ENCODE results near the gene SPECC1. TPM values are rescaled to one million over a fixed set of nuclear protein-coding genes. Genes with fewer than 3 reads are reported as not detected.
"Not testable (repeated sequence)": the region's sequence is repeated elsewhere in the genome, so short reads cannot be mapped to it uniquely, and the experiment has no call there.

Gene SPECC1
- total and polyA plus RNA-seq, 2 experiments from 2014 or later, result 1.3 to 1.5 TPM

DNA sequence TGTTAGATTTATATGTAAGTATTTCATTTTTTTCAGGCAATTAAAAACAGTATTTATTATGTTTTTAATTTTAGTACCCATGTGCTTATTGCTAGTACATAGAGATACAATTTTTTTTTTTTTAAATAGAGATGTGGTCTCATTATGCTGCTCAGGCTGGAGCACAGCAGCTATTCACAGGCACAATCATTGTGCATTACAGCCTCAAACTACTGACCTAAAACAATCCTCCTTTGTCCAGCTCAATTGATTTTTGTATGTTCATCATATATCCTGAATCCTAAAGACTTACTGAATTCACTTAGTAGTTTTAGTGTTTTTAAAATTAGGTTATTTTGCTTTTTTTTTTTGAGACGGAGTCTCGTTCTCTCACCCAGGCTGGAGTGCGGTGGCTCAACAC lies 26.3 kb downstream of the SPECC1 start:
- no peaks in the 10 kb centered on the region for H3K36me3 ChIP-seq (ENCODE audit: low read depth)
- H3K27ac ChIP-seq, result no peak overlapping the region
- no peak overlapping the region for H2AFZ ChIP-seq
- no peaks in the 10 kb centered on the region for H3K9me2 ChIP-seq (ENCODE audit: insufficient read depth)
- TF ChIP-seq EZH2phosphoT487 (IDR thresholded peaks at IDR 0.05; ENCODE audit: insufficient read depth, low read depth), result no peak
- no peak for TF ChIP-seq EZH2 (IDR thresholded peaks at IDR 0.05; ENCODE audit: insufficient read depth, poor library complexity, severe bottlenecking)
- H3K4me3 ChIP-seq, result no peak overlapping the region
- peaks cover 5% of the 10 kb centered on the region; the same call in 1 of the 2 replicates for H3K27me3 ChIP-seq (replicated peaks; ENCODE audit: insufficient read depth)
- no peaks in the 10 kb centered on the region for H3F3A ChIP-seq (ENCODE audit: insufficient read depth)
- H3K4me2 ChIP-seq (ENCODE audit: unreplicated experiment), result no peak overlapping the region
- H3K4me1 ChIP-seq (ENCODE audit: insufficient read depth), result no peaks in the 10 kb centered on the region
- H3K9ac ChIP-seq, result no peak overlapping the region
- in situ Hi-C loops (cut with MboI), result no loop called here
- no peak for DNase-seq
- no peaks in the 10 kb centered on the region for H4K20me1 ChIP-seq (ENCODE audit: insufficient read depth)
- 87 to 88% methylated on average over 3 of the region's 3 CpGs for WGBS, 2 experiments (ENCODE audit: low coverage in 1 of 2, low lambda C conversion rate in 2 of 2, missing lambda C conversion rate in 2 of 2)
- H3K79me2 ChIP-seq (ENCODE audit: insufficient read depth), result no peaks in the 10 kb centered on the region
- no peaks in the 10 kb centered on the region for H3K9me3 ChIP-seq (ENCODE audit: low read depth)

DNA sequence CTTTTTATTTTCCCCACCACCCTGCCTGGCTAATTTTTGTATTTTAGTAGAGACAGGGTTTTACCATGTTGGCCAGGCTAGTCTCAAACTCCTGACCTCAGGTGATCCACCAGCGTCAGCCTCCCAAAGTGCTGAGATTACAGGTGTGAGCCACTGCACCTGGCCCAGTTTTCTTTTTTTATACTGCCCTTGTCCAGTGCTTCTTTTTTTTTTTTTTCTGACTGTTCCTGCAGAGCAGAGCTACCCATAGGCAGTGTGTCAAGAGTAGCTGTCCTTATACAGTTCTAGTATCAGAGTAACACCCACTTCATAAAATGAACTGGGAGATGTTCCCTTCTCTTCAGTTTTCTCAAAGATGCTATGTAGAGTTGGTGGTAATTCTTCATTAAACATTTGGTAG lies 28.1 kb downstream of the SPECC1 start:
- H3K4me2 ChIP-seq (ENCODE audit: unreplicated experiment); DNase-seq; H3K79me2 ChIP-seq (ENCODE audit: insufficient read depth); H3K9ac ChIP-seq; H3F3A ChIP-seq (ENCODE audit: insufficient read depth); H3K4me3 ChIP-seq; H3K4me1 ChIP-seq (ENCODE audit: insufficient read depth); H3K9me3 ChIP-seq (ENCODE audit: low read depth); H3K27ac ChIP-seq; H4K20me1 ChIP-seq (ENCODE audit: insufficient read depth); H3K9me2 ChIP-seq (ENCODE audit: insufficient read depth); H3K36me3 ChIP-seq (ENCODE audit: low read depth); in situ Hi-C loops (cut with MboI); H3K27me3 ChIP-seq (replicated peaks; ENCODE audit: insufficient read depth); H2AFZ ChIP-seq: not testable (repeated sequence)
- 70 to 71% methylated on average over 1 of the region's 1 CpG for WGBS, 2 experiments (ENCODE audit: low coverage in 1 of 2, low lambda C conversion rate in 2 of 2, missing lambda C conversion rate in 2 of 2)

DNA sequence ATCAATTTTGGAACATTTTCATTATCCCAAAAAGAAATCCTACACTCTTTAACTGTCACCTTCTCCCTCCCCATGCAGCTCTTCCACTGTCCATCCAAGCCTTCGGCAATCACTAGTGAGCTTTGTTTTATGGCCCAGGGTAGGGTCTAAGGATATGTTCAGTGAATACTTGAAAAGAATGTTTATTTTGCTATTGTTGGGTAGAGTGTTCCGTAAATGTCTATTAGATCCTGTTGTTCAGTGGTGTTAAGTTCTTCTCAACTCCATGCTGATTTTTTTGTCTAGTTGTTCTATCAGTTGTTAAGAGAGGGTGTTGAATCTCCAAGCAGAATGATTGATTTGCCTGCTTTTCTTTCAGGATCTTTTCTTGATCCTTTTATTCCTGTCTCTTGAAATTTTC lies 29.9 kb downstream of the SPECC1 start:
- H3K9me2 ChIP-seq (ENCODE audit: insufficient read depth), result no peaks in the 10 kb centered on the region
- H3K9ac ChIP-seq, result no peak overlapping the region
- 80 to 81% methylated on average over 2 of the region's 2 CpGs for WGBS, 2 experiments (ENCODE audit: low coverage in 1 of 2, low lambda C conversion rate in 2 of 2, missing lambda C conversion rate in 2 of 2)
- no peak overlapping the region for H3K4me2 ChIP-seq (ENCODE audit: unreplicated experiment)
- no peak overlapping the region for H3K4me3 ChIP-seq
- H3K36me3 ChIP-seq (ENCODE audit: low read depth), result no peaks in the 10 kb centered on the region
- H3K27ac ChIP-seq, result no peak overlapping the region
- TF ChIP-seq EZH2 (IDR thresholded peaks at IDR 0.05; ENCODE audit: insufficient read depth, poor library complexity, severe bottlenecking) (no peak), EZH2phosphoT487 (IDR thresholded peaks at IDR 0.05; ENCODE audit: insufficient read depth, low read depth) (no peak)
- no peaks in the 10 kb centered on the region for H4K20me1 ChIP-seq (ENCODE audit: insufficient read depth)
- H3F3A ChIP-seq (ENCODE audit: insufficient read depth), result no peaks in the 10 kb centered on the region
- DNase-seq, result no peak
- in situ Hi-C loops (cut with MboI), result no loop called here
- H3K27me3 ChIP-seq (replicated peaks; ENCODE audit: insufficient read depth), result peaks cover 5% of the 10 kb centered on the region; the same call in 1 of the 2 replicates
- no peaks in the 10 kb centered on the region for H3K9me3 ChIP-seq (ENCODE audit: low read depth)
- no peak overlapping the region for H2AFZ ChIP-seq
- H3K79me2 ChIP-seq (ENCODE audit: insufficient read depth), result no peaks in the 10 kb centered on the region
- no peaks in the 10 kb centered on the region for H3K4me1 ChIP-seq (ENCODE audit: insufficient read depth)

GRCh38 chr17:20040216-20040615 lies 31.1 kb downstream of the SPECC1 start:
- H3K9ac ChIP-seq, result no peak overlapping the region
- no peak overlapping the region for H2AFZ ChIP-seq
- in situ Hi-C loops (cut with MboI), result no loop called here
- no peak for DNase-seq
- no peaks in the 10 kb centered on the region for H3K9me3 ChIP-seq (ENCODE audit: low read depth)
- no peaks in the 10 kb centered on the region for H3K79me2 ChIP-seq (ENCODE audit: insufficient read depth)
- H3K27ac ChIP-seq, result no peak overlapping the region
- no peak overlapping the region for H3K4me3 ChIP-seq
- TF ChIP-seq EZH2 (IDR thresholded peaks at IDR 0.05; ENCODE audit: insufficient read depth, poor library complexity, severe bottlenecking), result no peak
- TF ChIP-seq EZH2phosphoT487 (IDR thresholded peaks at IDR 0.05; ENCODE audit: insufficient read depth, low read depth), result no peak
- no peaks in the 10 kb centered on the region for H3F3A ChIP-seq (ENCODE audit: insufficient read depth)
- H3K27me3 ChIP-seq (replicated peaks; ENCODE audit: insufficient read depth), result peaks cover 2% of the 10 kb centered on the region; the same call in 1 of the 2 replicates
- H3K4me2 ChIP-seq (ENCODE audit: unreplicated experiment), result no peak overlapping the region
- no peaks in the 10 kb centered on the region for H3K4me1 ChIP-seq (ENCODE audit: insufficient read depth)
- no peaks in the 10 kb centered on the region for H3K36me3 ChIP-seq (ENCODE audit: low read depth)
- no peaks in the 10 kb centered on the region for H3K9me2 ChIP-seq (ENCODE audit: insufficient read depth)
- H4K20me1 ChIP-seq (ENCODE audit: insufficient read depth), result no peaks in the 10 kb centered on the region

GRCh38 chr17:20043021-20043420 lies 33.9 kb downstream of the SPECC1 start:
- no peak overlapping the region for H3K4me3 ChIP-seq
- in situ Hi-C loops (cut with MboI), result no loop called here
- WGBS, 2 experiments (ENCODE audit: low coverage in 1 of 2, low lambda C conversion rate in 2 of 2, missing lambda C conversion rate in 2 of 2), result 82 to 85% methylated on average over 3 of the region's 3 CpGs
- no peak overlapping the region for H3K27ac ChIP-seq
- no peaks in the 10 kb centered on the region for H3K9me3 ChIP-seq (ENCODE audit: low read depth)
- H3K36me3 ChIP-seq (ENCODE audit: low read depth), result no peaks in the 10 kb centered on the region
- TF ChIP-seq EZH2phosphoT487 (IDR thresholded peaks at IDR 0.05; ENCODE audit: insufficient read depth, low read depth) (no peak), EZH2 (IDR thresholded peaks at IDR 0.05; ENCODE audit: insufficient read depth, poor library complexity, severe bottlenecking) (no peak)
- no peak overlapping the region for H2AFZ ChIP-seq
- H3F3A ChIP-seq (ENCODE audit: insufficient read depth), result no peaks in the 10 kb centered on the region
- H4K20me1 ChIP-seq (ENCODE audit: insufficient read depth), result no peaks in the 10 kb centered on the region
- no peaks in the 10 kb centered on the region for H3K4me1 ChIP-seq (ENCODE audit: insufficient read depth)
- H3K4me2 ChIP-seq (ENCODE audit: unreplicated experiment), result no peak overlapping the region
- H3K27me3 ChIP-seq (replicated peaks; ENCODE audit: insufficient read depth), result no peaks in the 10 kb centered on the region
- no peak overlapping the region for H3K9ac ChIP-seq
- H3K9me2 ChIP-seq (ENCODE audit: insufficient read depth), result no peaks in the 10 kb centered on the region
- DNase-seq, result no peak
- no peaks in the 10 kb centered on the region for H3K79me2 ChIP-seq (ENCODE audit: insufficient read depth)

Measured in GM23248 (cell line).